ENCODE data around the gene WNT3A. TPM values are rescaled to one million over a fixed set of nuclear protein-coding genes. Genes with fewer than 3 reads are reported as not detected.
A peak's percentile ranks its signal among the peaks of the same experiment; 100 is the strongest.

The WNT3A gene
- total RNA-seq, 1 experiment from 2014 or later = not detected

DNA sequence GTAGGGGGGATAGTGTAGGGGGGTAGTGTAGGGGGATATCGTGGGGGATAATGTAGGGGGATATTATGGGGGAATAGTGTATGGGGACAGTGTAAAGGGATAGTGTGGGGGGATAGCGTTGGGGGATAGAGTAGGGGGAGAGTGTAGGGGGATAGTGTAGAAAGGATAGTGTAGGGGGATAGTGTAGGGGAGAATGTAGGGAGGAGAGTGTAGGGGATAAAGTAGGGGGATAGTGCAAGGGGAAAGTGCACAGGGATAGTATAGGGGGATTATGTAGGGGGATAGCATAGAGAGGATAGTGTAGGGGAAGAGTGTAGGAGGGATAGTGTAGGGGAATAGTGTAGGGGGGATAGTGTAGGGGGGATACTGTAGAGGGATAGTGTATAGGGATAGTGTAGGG is 63.4 kb downstream of the WNT3A start:
- DNase-seq (ENCODE audit: low read depth) = no peak

DNA sequence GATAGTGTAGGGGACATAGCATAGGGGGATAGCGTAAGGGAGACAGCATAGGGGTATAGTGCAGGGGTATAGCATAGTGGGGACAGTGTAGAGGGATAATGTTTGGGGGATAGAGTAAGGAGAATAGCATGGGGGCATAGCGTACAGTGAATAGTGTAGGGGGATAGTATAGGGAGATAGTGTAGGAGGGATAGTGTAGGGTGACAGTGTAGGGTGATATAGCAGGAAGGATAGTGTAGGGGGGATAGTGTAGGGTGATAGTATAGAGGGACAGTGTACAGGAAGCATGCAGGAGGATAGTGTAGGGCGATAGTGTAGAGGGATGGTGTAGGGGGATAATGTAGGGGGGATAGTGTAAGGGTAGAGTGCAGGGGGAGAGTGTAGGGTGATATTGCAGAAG is 64.1 kb downstream of the WNT3A start:
- no peak for DNase-seq (ENCODE audit: low read depth)

DNA sequence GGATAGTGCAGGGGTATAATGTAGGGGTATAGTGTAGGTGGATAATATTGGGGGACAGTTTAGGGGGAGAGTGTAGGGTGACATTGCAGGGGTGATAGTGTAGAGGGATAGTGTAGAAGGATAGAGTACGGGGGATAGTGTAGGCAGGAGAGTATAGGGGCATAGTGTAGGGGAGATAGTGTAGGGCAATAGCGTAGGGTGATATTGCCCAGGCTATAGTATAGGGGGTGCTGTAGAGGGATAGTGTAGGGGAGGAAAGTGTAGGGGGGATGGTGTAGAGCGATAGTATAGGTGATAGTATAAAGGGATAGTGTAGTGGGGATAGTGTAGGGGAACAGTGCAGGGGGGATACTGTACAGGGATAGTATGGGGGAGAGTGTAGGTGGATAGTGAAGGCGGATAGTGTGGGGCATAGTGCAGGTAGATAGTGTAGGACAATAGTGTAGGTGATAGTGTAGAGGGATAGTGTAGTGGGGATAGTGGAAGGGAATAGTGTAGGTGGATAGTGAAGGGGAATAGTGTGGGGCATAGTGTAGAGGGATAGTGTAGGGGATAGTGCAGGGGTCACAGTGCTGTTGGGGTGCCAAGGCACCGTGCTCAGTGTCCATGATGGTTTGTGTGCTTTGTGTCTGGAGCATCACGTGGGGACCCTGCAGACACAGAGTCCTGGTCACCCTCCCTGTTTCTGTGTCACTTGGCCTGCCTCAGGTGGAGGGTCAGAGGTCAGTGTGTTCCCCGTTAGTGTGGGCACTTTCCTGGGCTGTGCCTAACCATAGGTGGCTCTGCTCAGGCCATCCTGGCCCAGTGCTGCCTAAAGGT is 65.2 kb downstream of the WNT3A start:
- DNase-seq (ENCODE audit: low read depth) = no peak

GRCh38 chr1:228072658-228073043 is 65.9 kb downstream of the WNT3A start:
- DNase-seq (ENCODE audit: low read depth) = no peak

DNA sequence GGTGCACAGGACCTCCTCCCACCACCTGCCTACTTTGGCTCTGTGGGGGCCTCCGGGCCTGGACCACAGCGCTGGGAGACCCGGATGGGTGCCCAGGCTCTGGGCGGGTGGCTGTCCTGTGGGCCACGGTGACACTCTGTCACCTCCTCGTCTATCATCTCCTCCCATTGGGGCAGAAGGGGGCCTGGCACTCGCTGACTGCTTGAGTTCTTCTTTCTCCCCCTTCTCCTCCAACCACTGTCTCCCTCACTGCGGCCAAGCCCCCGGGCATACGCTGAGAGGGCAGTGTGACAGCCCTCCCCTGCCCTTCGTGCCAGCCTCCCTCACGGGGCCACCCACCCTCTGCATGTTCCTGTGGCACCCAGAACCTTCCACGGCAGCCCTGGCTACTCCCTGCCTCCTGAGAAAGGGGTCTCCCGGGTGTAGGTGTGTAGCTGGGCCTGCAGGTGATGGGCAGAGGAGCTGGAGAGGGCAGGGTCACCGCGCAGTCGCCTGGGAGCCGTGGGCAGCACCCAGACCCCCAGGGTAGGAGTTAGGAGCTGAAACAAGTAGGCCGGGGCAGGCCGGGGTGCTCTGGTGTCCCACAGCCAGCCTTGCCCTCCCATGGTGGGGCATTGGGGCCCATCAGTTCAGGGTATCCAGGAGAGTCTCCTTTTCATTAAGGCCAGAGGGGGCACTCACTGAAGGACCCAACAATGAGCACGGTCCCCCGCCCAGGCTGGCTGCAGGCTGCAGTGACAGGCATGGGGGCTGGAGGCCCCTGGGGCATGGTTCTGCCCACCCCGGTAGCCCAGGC is 66.5 kb downstream of the WNT3A start:
- DNase-seq (ENCODE audit: low read depth) = no peak

- DNase-seq (ENCODE audit: low read depth) = peak; percentile 34
Observed at GRCh38 chr1:228073857-228074545, 67.2 kb downstream of the WNT3A start.

- DNase-seq (ENCODE audit: low read depth) = no peak
Observed at GRCh38 chr1:228074954-228075730, 68.3 kb downstream of the WNT3A start.

DNA sequence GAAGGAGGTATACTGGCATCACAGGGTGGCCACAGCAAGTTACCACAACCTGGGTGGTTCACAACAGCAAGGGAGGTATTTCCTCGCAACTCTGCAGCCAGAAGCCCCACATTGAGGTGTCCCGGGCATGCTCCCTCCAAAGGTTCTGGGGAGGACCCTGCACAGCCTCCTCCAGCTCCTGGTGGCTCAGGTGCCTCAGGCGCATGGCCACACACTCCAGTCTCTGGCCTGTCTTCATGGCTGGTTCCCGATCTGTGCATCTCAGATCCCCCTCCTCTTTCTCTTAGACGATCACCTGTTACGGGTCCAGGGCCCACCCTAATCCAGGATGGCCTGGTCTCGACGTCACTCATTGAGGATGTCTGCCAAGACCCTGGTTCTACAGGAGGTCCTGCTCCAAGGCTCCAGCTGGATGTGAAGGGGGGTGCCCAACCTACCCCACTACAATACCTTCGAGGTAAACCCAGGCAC is 69.0 kb downstream of the WNT3A start:
- DNase-seq (ENCODE audit: low read depth) = no peak

GRCh38 chr1:228076796-228077430 is 70.1 kb downstream of the WNT3A start:
- DNase-seq (ENCODE audit: low read depth) = no peak

DNA sequence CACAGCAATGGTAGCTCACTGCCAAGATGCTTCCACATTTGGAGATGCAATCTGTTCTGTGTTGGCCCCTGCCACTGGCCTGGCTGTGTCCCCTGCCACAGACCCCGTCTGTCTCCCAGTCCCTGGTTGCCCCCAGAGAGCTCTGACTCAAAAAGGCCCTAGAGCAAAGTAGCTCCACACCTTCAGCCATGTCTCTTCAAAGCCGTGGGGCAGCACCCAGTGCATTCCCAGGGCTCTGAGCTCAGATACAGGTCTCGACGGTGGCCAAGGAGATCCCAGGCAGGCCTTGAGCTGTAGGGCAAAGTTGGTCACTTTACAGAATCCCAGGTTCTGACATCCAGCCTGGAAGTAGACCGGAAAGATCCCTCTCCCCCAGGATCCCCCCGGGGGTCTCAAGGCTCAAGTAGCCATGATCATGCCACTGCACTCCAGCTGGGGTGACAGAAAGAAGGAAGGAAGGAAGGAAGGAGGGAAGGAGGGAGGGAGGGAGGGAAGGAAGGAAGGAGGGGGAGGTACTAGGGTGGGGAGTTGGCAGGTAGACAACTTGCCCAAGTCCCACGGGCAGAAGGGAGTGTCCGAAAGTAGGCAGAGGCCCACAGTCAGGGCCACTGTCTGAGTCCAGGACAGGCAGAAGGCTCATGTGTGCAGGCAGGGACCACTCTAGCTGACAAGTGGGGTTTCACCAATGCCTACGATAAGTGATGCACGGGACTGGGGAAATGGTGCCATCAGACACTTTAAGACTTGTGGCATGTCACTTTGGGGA is 71.0 kb downstream of the WNT3A start:
- no peak for DNase-seq (ENCODE audit: low read depth)

GRCh38 chr1:228079013-228079412 is 72.2 kb downstream of the WNT3A start:
- no peak for DNase-seq (ENCODE audit: low read depth)

GRCh38 chr1:228079601-228080263 is 72.9 kb downstream of the WNT3A start:
- no peak for DNase-seq (ENCODE audit: low read depth)

DNA sequence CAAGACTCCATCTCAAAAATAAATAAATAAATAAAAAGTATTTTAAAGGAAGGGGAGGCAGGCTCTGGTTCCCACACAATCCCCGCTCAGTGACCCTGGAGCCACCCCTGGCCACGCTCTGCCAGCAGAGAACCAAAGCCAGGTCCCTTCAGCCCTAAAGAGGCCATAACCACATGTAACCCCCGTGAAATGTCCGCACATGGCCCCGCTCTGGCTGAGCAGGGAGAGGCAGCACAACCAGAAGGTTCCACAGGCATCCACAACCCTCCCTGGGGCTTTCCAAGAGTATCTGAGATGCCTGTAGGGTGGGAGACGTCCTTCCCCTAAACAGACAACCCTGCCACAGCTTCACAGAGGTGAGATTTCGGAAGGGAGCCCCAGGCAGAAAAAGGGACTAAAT is 74.3 kb downstream of the WNT3A start:
- no peak for DNase-seq (ENCODE audit: low read depth)

DNA sequence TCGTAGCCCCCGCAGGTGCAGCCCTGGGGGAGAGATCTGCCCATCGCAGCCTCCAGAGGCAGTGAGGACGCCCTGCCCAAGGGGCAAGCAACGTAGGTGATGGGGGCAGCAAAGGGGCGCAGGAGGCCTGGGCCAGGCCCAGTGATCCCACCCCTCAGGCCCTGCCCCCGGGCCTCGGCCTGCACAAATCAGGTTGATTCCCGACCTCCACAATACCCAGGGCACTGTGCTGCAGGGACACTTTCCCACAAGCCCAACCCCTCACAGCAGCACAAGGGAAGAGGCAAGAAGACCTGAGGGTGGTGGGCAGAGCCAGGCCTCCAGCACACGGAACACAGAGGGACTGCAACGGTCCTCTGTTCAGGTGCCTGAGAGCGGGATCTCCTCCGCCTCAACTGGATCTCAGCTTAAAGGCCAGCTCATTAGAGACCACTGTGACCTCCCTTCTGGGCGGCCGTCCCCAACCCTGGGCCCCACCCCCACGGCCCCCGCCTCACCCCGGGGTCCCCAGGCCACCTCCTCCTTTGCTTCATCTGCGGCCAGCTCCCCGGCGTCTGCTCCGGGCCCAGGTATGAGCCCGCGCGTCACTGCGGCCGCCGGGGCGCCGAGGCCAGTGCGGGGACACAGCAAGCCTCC is 74.9 kb downstream of the WNT3A start:
- DNase-seq (ENCODE audit: low read depth) = peak; percentile 35

DNA sequence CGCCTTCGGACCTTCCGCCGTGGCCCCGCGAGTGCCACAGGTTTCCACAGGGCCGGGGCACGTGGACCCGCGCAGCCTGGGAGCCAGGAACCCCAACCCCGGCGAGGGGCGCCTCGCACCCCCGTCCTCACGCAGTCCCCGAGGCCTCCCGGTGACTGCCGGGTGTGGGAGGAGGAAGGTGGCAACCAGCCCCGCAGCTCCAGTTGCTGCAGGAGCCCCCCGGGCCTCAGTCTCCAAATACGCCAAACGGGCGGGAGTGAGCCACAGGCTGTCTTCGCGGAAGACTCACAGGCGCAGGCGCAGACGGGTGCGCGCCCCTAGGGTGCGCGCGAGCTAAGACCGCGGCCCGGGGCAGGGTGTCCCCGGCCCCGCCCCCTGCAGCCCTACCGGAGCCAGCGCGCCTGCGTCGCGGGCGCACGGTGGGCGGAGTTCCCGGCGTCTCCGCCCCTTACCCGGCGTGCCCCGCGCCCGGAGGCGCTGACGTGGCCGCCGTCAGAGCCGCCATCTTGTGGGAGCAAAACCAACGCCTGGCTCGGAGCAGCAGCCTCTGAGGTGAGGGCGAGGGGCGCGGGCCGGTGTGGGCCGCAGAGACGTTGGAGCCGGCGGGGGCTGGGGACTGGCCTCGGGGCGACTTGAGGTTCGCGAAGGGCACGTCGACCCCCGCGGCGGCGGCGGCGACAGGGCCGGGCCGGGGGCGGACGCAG is 75.6 kb downstream of the WNT3A start, which contains the start of gene ARF1:
TSS of gene ARF1 (plus strand) at position 495 of the 704 bp plus-strand sequence. CDS start 14,407 bp downstream, outside the sequence.
- peak; percentile 88 for DNase-seq (ENCODE audit: low read depth)

DNA sequence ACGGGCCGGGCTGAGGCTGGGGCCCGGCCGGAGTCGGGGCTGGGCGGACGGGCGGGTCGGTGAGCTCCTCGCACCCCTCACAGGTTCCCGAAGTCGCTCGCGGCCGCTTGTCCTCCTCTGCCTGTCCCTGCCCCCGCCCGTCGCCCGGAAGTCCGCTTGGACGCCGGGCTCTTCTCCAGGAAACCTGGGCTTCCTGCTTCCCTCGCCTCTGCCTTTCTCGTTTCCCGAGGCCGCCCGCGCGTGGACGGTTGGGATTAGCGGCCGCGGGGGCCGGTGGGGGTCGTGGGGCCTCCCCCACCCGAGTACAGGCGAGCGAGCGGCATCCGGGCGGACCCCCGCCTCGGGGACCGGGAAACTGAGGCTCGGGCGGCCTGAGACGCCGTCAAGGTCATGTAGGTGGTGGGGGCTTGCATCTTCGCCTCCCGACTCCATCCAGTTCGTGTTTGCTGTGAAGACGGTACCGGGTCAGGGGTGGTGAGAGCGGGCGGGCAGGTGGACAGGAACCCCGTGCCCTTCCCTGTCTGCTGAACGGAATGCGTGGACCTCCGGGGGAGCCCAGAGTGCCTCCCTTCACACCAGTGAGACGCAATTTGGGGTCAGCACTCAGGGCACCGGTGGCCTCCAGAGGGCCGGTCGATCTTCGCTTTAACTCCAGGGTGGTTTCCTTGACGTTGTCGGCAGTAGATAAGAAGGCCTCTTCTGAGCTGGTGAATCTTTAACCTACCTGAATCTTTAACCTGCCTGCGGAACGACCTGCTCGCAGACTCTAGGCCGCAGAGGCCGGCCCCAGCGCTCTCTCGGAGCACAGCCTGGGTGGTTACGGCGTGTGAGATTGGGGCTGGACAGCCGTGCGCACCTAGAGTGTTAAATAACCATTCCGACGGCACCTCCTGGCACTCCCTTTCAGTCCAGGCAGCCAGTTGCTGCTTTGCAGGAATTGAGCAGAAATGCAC is 76.4 kb downstream of the WNT3A start:
- DNase-seq (ENCODE audit: low read depth) = peak; percentile 62

DNA sequence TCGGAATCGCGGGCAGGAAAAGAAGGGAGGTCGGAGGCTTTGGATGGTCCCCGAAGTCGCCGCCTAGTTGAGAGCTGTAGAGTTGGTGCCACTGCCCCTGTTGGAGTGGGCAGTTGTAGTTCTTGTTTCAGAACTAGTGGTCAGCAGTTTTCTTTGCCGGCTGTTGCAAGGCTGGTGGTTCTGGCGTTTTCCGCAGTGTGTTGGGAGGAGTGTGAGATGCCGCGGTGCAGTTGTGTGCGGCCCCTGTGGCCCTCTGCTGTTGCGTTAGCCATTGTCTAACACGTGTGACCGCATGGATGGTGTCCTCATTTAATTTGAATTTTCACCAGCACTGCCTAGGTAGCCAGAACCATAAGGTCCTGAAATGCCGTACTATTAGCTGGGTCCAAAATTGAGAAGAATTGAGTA is 77.1 kb downstream of the WNT3A start:
- no peak for DNase-seq (ENCODE audit: low read depth)
